OCI-LY1 (cell line): ENCODE data around the gene MINK1.
"Not testable (repeated sequence)": the region's sequence is repeated elsewhere in the genome, so short reads cannot be mapped to it uniquely, and the experiment has no call there.

Source experiments
- H2AFZ ChIP-seq: fragments of 200-600 bp; sonication (generic), shearing (Covaris generic); 2 replicates; pipeline ENCODE4 v1.6.0; 2014; ENCODE audit warnings: antibody characterized with exemption, mild to moderate bottlenecking, low read length
- H3F3A ChIP-seq: fragments of 200-600 bp; sonication (generic), shearing (Covaris generic); 2 replicates; pipeline ENCODE4 v1.6.0; 2014; ENCODE audit warnings: mild to moderate bottlenecking, antibody characterized with exemption, low read length, moderate library complexity; ENCODE audit not compliant: insufficient read depth
- H3K27ac ChIP-seq: fragments of 200-600 bp; sonication (generic); 2 replicates; pipeline ENCODE4 v1.5.1; 2014; ENCODE audit warnings: low read length, mixed run types, mild to moderate bottlenecking, low read depth; ENCODE audit not compliant: poor library complexity, severe bottlenecking
- H3K27me3 ChIP-seq: fragments of 200-600 bp; sonication (generic); 2 replicates; pipeline ENCODE4 v1.6.0; 2014; ENCODE audit warnings: antibody characterized with exemption, mild to moderate bottlenecking, low read length, moderate library complexity; ENCODE audit not compliant: insufficient read depth
- H3K36me3 ChIP-seq: fragments of 200-600 bp; sonication (generic); 2 replicates; pipeline ENCODE4 v1.6.1; 2014; ENCODE audit warnings: mild to moderate bottlenecking, antibody characterized with exemption, low read length, moderate library complexity, mixed read lengths; ENCODE audit not compliant: insufficient read depth
- H3K4me1 ChIP-seq: fragments of 200-600 bp; sonication (generic); 2 replicates; pipeline ENCODE4 v1.5.1; 2014; ENCODE audit warnings: mild to moderate bottlenecking, low read length, moderate library complexity; ENCODE audit not compliant: insufficient read depth, severe bottlenecking
- H3K4me2 ChIP-seq: fragments of 200-600 bp; sonication (generic), shearing (Covaris generic); 2 replicates; pipeline ENCODE4 v1.6.1; 2014; ENCODE audit warnings: low read length
- H3K4me3 ChIP-seq: fragments of 200-600 bp; sonication (generic); 2 replicates; pipeline ENCODE4 v1.5.1; 2014; ENCODE audit warnings: low read length, low read depth, mild to moderate bottlenecking, mixed read lengths; ENCODE audit not compliant: poor library complexity, severe bottlenecking
- H3K79me2 ChIP-seq: fragments of 200-600 bp; shearing (Covaris generic); 2 replicates; pipeline ENCODE4 v1.6.1; 2016; ENCODE audit warnings: mixed run types, low read length, mixed read lengths; ENCODE audit not compliant: insufficient read depth
- H3K9ac ChIP-seq: fragments of 200-600 bp; sonication (generic), shearing (Covaris generic); 2 replicates; pipeline ENCODE4 v1.6.1; 2014; ENCODE audit warnings: mild to moderate bottlenecking, low read length, mixed read lengths
- H3K9me2 ChIP-seq: fragments of 200-600 bp; sonication (generic), shearing (Covaris generic); 2 replicates; pipeline ENCODE4 v1.6.1; 2014; ENCODE audit warnings: low read depth, mild to moderate bottlenecking, low read length, mixed read lengths
- H3K9me3 ChIP-seq: fragments of 200-600 bp; shearing (Covaris generic); 2 replicates; pipeline ENCODE4 v1.6.1; 2014; ENCODE audit warnings: low read length, mixed read lengths
- H4K20me1 ChIP-seq: fragments of 200-600 bp; sonication (generic), shearing (Covaris generic); 2 replicates; pipeline ENCODE4 v1.6.0; 2016; ENCODE audit warnings: mild to moderate bottlenecking, low read length; ENCODE audit not compliant: insufficient read depth
- CTCF ChIP-seq: fragments of 200-600 bp; sonication (generic), shearing (Covaris generic); IDR thresholded peaks from 2 replicates; pipeline ENCODE4 v1.5.1; 2017; ENCODE audit warnings: mild to moderate bottlenecking, antibody characterized with exemption, low read length, moderate library complexity, mixed read lengths
- EZH2 ChIP-seq: fragments of 200-600 bp; sonication (generic), shearing (Covaris generic); IDR thresholded peaks from 2 replicates; pipeline ENCODE4 v1.8.0; 2017; ENCODE audit warnings: borderline replicate concordance, mixed run types, mild to moderate bottlenecking, antibody characterized with exemption, low read length, moderate library complexity, mixed read lengths

The MINK1 gene

GRCh38 chr17:4908711-4909496 lies 75.8 kb downstream of the MINK1 start:
- Histone ChIP-seq H3K4me2 (no peak overlapping the region), H2AFZ (no peak overlapping the region)

GRCh38 chr17:4913994-4914393 lies 80.9 kb downstream of the MINK1 start:
- H3K9me3 ChIP-seq = no peaks in the 10 kb centered on the region
- H3K79me2 ChIP-seq = no peaks in the 10 kb centered on the region
- no peaks in the 10 kb centered on the region for H3K27me3 ChIP-seq
- no peaks in the 10 kb centered on the region for H4K20me1 ChIP-seq
- no peaks in the 10 kb centered on the region for H3K9me2 ChIP-seq
- no peak overlapping the region for H3K27ac ChIP-seq
- H3K9ac ChIP-seq = no peak overlapping the region
- no peaks in the 10 kb centered on the region for H3K4me1 ChIP-seq
- no peaks in the 10 kb centered on the region for H3F3A ChIP-seq
- H3K36me3 ChIP-seq = no peaks in the 10 kb centered on the region
- H3K4me3 ChIP-seq = no peak overlapping the region
- H2AFZ ChIP-seq = no peak overlapping the region
- TF ChIP-seq EZH2 (no peak), CTCF (no peak)
- no peak overlapping the region for H3K4me2 ChIP-seq

More at GRCh38 chr17:4908711-4909496, 75.8 kb downstream of the MINK1 start:
- H3K27ac ChIP-seq = no peak overlapping the region
- no peaks in the 10 kb centered on the region for H3F3A ChIP-seq
- H4K20me1 ChIP-seq = no peaks in the 10 kb centered on the region
- H3K36me3 ChIP-seq = no peaks in the 10 kb centered on the region
- H3K79me2 ChIP-seq = no peaks in the 10 kb centered on the region
- H3K9me3 ChIP-seq = no peaks in the 10 kb centered on the region
- no peak overlapping the region for H3K9ac ChIP-seq
- no peaks in the 10 kb centered on the region for H3K9me2 ChIP-seq
- TF ChIP-seq CTCF = peak; percentile 70
- no peak for TF ChIP-seq EZH2
- no peak overlapping the region for H3K4me3 ChIP-seq
- no peaks in the 10 kb centered on the region for H3K27me3 ChIP-seq
- H3K4me1 ChIP-seq = no peaks in the 10 kb centered on the region

- H3K4me2 ChIP-seq, H3K36me3 ChIP-seq, H3K27ac ChIP-seq, H3K9ac ChIP-seq, H3K27me3 ChIP-seq, H4K20me1 ChIP-seq, H2AFZ ChIP-seq, H3K9me3 ChIP-seq, H3K79me2 ChIP-seq, H3K9me2 ChIP-seq, H3F3A ChIP-seq, H3K4me1 ChIP-seq, H3K4me3 ChIP-seq: not testable (repeated sequence)
Measured at GRCh38 chr17:4914551-4914950, 81.4 kb downstream of the MINK1 start.

- no peak overlapping the region for H3K4me2 ChIP-seq
- H3K9me2 ChIP-seq = no peaks in the 10 kb centered on the region
- no peaks in the 10 kb centered on the region for H3K9me3 ChIP-seq
- H4K20me1 ChIP-seq = no peaks in the 10 kb centered on the region
- H3K4me3 ChIP-seq = no peak overlapping the region
- no peak overlapping the region for H3K9ac ChIP-seq
- TF ChIP-seq EZH2 (no peak), CTCF (no peak)
- no peak overlapping the region for H3K27ac ChIP-seq
- no peaks in the 10 kb centered on the region for H3K79me2 ChIP-seq
- no peaks in the 10 kb centered on the region for H3K4me1 ChIP-seq
- H3K36me3 ChIP-seq = no peaks in the 10 kb centered on the region
- H3K27me3 ChIP-seq = no peaks in the 10 kb centered on the region
- H3F3A ChIP-seq = no peaks in the 10 kb centered on the region
- H2AFZ ChIP-seq = no peak overlapping the region
Measured at GRCh38 chr17:4919511-4920047, 86.4 kb downstream of the MINK1 start.
